Activated CD8-positive, alpha-beta memory T cell treated with anti-CD3 and anti-CD28 coated beads for 4 hours (primary cell): ENCODE results near the gene SMURF2.
"Not testable (repeated sequence)": the region's sequence is repeated elsewhere in the genome, so short reads cannot be mapped to it uniquely, and the experiment has no call there.

ENCODE experiments used
- DNase-seq, 2 donors: peaks; one replicate each; pipeline ENCODE4 v3.0.0-alpha.2; 2020; ENCODE audit warnings: low read depth in 2 of 2

SMURF2 gene

GRCh38 chr17:64596988-64597387 lies 65.1 kb downstream of the SMURF2 start:
- DNase-seq, result no peak

GRCh38 chr17:64596439-64596838 lies 65.7 kb downstream of the SMURF2 start:
- no peak for DNase-seq

- no peak for DNase-seq
Measured at GRCh38 chr17:64591944-64592343, 70.2 kb downstream of the SMURF2 start.

- no peak for DNase-seq
Measured at GRCh38 chr17:64585146-64585545, 77.0 kb downstream of the SMURF2 start.

GRCh38 chr17:64583038-64583437 lies 79.1 kb downstream of the SMURF2 start:
- DNase-seq, result no peak

- no peak for DNase-seq
Measured at GRCh38 chr17:64580384-64581315, 81.5 kb downstream of the SMURF2 start.

GRCh38 chr17:64579917-64580316 lies 82.2 kb downstream of the SMURF2 start:
- no peak for DNase-seq

GRCh38 chr17:64577025-64577424 lies 85.1 kb downstream of the SMURF2 start:
- DNase-seq, result not testable (repeated sequence)

GRCh38 chr17:64575431-64575830 lies 86.7 kb downstream of the SMURF2 start:
- DNase-seq, result no peak

- DNase-seq, result no peak
Measured at GRCh38 chr17:64574646-64575045, 87.5 kb downstream of the SMURF2 start.

GRCh38 chr17:64573214-64573613 lies 88.9 kb downstream of the SMURF2 start:
- no peak for DNase-seq

GRCh38 chr17:64572682-64573154 lies 89.4 kb downstream of the SMURF2 start:
- DNase-seq, result no peak

- no peak for DNase-seq
Measured at GRCh38 chr17:64571746-64572145, 90.4 kb downstream of the SMURF2 start.

GRCh38 chr17:64565563-64565962 lies 96.5 kb downstream of the SMURF2 start:
- DNase-seq, result no peak

- no peak for DNase-seq
Measured at GRCh38 chr17:64564098-64564497, 98.0 kb downstream of the SMURF2 start.

GRCh38 chr17:64555281-64555680 lies 106.8 kb downstream of the SMURF2 start:
- DNase-seq, result no peak

- no peak for DNase-seq
Measured at GRCh38 chr17:64554028-64554637, 108.0 kb downstream of the SMURF2 start.

- DNase-seq, result no peak
Measured at GRCh38 chr17:64551461-64551860, 110.6 kb downstream of the SMURF2 start.

- no peak for DNase-seq
Measured at GRCh38 chr17:64547319-64547718, 114.8 kb downstream of the SMURF2 start.

GRCh38 chr17:64546716-64547115 lies 115.4 kb downstream of the SMURF2 start:
- no peak for DNase-seq

- no peak for DNase-seq
Measured at GRCh38 chr17:64544742-64545141, 117.4 kb downstream of the SMURF2 start.

GRCh38 chr17:64540118-64540776 lies 121.9 kb downstream of the SMURF2 start:
- DNase-seq, result no peak
